Fibroblast of skin of right quadriceps (primary cell): ENCODE measurements around the gene FIS1.
"Not testable (repeated sequence)": the region's sequence is repeated elsewhere in the genome, so short reads cannot be mapped to it uniquely, and the experiment has no call there.

Experiments
- DNase-seq: peaks from one replicate; pipeline ENCODE4 v3.0.0-alpha.2; 2013

FIS1 gene

DNA sequence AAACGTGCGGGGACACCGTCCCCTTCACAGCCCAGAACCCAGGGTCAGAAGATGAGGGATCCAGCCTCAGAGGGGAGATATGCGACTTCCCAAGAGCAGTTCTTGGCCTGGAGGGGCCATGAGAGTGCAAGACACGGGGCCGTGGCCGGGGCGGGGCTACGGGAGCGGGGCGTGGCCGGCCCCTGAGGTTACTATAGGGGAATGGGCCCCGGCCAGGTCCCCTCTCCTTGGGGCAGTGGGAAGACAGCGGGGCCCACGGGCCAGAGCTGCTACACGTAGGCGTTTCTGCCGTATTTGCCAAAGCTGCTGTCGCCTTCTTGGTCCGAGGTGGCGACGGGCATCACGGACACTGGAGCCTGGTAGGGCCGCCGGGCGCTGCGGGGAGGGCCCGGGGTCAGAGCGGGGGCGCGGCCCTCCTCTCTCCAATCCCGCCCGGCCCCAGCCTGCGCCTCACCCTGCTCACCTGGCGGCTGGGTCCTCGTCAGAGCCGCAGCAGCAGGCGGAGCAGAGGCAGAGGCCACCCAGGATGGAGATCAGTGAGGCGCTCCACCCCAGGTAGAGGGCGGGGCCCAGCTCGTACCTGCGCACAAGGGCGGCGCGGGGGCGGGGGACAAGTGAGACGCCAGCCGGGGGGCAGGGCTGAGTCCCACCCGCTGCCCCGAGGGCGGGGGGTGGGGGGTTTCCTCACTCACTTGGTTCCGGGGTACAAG lies 12.6 kb downstream of the FIS1 start:
- no peak for DNase-seq

DNA sequence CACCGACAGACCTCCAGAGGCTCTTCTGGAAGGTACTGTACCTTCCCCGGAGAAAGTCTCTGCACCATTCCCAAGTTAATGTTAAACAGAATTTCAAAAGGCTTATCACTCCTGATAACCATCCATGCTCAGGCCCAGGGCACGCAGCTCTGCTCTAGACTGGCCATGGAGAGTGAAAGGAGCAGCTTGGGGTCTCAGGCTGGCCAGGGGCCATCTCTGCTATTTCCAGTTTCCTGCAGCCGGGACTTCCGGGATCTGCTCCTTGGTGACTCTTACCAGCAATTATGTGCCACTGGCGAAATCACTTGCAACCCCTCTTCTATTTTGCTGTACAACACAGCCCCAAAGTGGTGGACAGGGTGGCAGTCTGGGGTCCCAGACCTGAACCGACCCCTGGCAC lies 13.2 kb downstream of the FIS1 start:
- DNase-seq, result no peak

DNA sequence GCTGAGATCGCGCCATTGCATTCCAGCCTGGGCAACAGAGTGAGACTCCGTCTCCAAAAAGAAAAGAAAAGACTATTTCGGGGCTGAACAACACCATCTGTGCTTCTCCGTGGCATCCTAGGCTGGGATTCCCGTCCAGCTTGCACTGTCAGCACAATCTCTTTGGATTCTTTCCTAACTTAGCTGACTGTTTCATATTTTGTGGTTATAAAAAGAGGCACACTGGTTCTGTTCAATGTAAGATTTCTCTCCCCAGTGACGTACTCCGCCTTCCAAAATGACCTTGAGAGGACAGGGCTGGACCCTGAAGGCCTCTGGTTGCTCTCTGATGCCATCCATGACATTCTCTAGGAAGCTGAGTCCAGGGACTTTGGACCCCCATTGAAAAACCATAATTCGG lies 18.2 kb downstream of the FIS1 start:
- DNase-seq, result no peak

DNA sequence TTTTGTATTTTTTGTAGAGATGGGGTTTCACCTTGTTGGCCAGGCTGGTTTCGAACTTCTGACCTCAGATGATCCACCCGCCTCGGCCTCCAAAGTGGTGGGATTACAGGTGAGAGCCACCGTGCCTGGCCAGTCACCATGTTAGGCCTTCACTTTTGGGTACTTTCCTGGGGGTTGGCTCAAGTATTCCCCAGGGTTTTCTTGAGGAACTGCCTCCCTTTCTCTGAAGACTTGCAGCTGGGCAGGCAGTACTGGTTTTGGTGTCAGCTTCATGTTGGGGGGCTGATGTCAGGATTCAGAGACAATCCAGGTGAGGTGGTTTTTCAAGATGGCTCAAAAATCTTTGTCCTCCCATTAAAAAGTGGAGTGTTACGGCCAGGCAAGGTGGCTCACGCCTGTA lies 19.2 kb downstream of the FIS1 start:
- DNase-seq, result no peak

GRCh38 chr7:101223528-101223927 lies 21.4 kb downstream of the FIS1 start:
- DNase-seq, result no peak

GRCh38 chr7:101222275-101222830 lies 22.5 kb downstream of the FIS1 start:
- no peak for DNase-seq

DNA sequence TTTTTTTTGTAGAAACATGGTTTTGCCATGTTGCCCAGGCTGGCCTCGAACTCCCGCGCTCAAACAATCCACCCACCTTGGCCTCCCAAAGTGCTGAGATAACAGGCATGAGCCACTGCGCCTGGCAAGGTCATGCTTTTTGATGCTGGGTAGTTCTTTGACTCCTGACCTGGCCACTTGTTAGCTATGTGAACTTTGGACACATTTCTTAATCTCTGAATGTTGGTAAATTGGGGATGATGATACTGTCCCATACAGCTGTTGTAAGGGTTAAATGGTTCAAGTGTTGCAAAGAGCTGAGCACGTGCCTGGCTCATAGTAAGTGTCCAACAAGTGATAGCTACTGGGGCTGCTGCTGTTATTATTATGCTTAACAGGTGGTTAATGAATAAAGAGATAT lies 24.6 kb downstream of the FIS1 start:
- DNase-seq, result no peak

DNA sequence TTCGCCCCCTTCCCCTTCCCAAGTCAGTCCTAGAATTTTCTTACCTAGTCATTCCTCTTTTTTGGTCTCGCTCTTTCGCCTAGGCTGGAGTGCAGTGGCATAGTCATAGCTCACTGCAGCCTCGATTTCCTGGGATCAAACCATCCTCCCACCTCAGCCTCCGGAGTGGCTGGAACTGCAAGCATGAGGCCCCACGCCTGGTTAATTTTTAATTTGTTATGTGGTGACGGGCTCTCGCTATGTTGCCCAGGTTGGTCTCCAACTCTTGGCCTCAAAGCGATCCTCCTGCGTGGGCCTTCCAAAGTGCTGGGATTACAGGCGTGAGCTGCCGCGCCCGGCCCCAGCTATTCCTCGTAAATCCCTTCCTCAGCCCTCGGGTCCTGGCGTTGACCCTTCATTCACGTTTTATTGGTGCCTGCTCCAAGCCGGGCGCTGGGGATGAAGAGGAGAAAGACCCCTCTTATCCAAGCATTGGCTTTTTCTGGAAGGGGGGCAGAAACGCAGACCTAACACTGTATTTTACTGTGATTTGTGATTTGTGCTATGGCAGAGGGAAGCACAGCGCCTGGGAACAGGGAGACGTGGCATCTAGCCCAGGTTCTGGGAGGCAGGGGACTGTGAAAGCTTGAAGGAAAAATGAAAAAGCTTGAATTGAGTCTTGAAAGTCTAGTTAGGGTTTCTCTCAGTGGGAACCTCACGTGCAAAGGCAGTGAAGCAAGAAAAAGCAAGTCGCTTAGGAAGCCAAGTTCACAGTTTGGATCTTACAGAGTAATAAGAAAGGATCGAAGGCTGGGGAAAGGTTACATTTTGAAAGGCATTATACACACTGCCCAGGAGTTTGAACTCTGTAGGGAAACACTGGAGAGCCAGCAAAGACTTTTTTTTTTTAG lies 26.4 kb downstream of the FIS1 start:
- DNase-seq, result no peak

- DNase-seq, result peak; percentile 98
Measured at GRCh38 chr7:101217388-101218235, 27.3 kb downstream of the FIS1 start, which contains the start of the genes PLOD3 and ZNHIT1. Gene PLOD3, minus strand, starts transcription at chr7:101217581. Its CDS starts 307 bp downstream, at chr7:101217274. Gene ZNHIT1, plus strand, starts transcription at chr7:101218165. Its CDS starts 31 bp downstream, at chr7:101218196.

DNA sequence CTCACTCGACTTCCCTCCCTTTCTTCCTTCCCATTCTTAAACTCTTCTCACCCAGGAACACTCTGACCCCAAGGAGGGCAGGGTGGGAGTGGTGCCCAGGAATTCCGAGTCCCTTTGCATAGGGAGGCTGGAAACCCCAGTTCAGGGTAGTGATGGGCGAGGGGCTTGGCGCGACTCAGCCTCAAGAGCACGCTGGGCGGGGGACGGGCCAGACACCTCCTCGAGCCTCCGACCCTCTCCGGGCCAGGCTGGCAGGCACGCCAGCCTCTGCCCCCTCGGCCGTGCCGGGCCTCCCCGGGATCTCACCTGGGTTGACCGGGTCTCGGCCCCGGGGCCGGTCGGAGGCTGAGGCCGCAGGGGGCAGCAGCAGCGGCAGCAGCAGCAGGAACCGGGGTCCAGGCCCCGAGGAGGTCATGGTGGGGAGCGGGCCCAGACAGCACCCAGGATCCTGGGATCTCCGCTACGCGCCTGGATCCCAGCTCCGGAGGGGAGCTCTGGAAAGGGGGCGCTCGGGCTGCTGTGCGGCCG lies 28.0 kb downstream of the FIS1 start:
- no peak for DNase-seq

GRCh38 chr7:101216001-101216859 lies 28.7 kb downstream of the FIS1 start:
- DNase-seq, result peak; percentile 23

GRCh38 chr7:101212014-101212413 lies 32.9 kb downstream of the FIS1 start:
- no peak for DNase-seq

GRCh38 chr7:101211501-101211900 lies 33.4 kb downstream of the FIS1 start:
- no peak for DNase-seq

DNA sequence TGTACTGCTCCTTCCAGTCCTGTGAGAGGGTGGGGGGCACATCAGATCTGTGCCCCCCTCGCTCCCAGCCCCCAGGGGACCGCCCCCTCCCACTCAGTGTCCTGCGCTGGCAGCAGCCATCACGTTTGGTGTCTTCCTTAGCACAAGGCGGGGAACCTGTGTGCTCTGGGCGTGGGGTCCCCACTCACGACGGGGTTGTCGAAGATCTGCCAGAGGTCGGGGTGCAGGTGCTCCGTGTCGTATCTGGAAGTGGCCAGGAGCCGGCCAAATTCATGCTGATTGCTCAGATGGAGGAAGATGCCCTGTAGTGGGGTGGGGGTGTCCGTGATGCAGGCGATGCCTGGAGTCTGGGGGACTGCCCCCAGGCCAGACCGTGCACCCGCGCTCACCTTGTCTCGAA lies 34.7 kb downstream of the FIS1 start:
- DNase-seq, result no peak

- DNase-seq, result no peak
Measured at GRCh38 chr7:101208794-101209193, 36.1 kb downstream of the FIS1 start.

GRCh38 chr7:101207459-101207858 lies 37.4 kb downstream of the FIS1 start:
- no peak for DNase-seq

DNA sequence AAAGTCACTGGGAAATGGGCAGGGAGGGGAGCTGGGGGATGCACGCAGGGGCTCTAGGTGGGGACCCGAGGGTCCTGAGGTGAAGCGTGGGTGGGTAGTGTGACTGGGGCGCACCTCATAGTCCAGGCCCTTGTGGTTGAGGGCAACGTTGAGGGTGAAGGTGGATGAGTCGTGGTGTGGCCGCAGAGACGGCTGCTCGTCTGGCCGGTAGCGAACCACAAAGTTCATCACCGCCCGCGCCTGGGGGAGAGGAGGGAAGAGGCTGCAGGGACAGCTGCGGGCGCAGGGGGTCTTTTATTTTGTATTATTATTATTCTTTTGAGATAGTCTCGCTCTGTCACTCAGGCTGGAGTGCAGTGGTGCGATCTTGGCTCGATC lies 38.2 kb downstream of the FIS1 start:
- DNase-seq, result no peak

GRCh38 chr7:101205901-101206664 lies 38.8 kb downstream of the FIS1 start:
- no peak for DNase-seq

GRCh38 chr7:101203740-101204738 lies 40.8 kb downstream of the FIS1 start:
- not testable (repeated sequence) for DNase-seq

DNA sequence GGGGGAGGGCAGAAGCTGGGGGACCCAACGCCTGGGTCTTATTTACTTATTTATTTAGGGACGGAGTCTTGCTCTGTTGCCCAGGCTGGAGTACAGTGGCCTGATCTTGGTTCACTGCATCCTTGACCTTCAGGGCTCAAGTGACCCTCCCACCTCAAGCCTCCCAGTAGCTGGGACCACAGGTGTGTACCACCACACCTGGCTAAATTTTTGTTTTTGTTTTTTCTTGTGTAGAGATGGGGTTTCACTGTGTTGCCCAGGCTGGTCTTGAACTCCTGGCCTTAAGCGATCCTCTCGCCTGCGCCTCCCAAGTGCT lies 42.3 kb downstream of the FIS1 start:
- no peak for DNase-seq
